Neural cell (in vitro differentiated cells): Measurements from ENCODE around the gene HP. TPM values are rescaled to one million over a fixed set of nuclear protein-coding genes. Genes with fewer than 3 reads are reported as not detected.

Experiments used
- H2AFZ ChIP-seq: fragments of 200-600, 300-800 bp; sonication (generic), shearing (Covaris generic); 2 replicates; pipeline ENCODE4 v1.6.0; 2014; ENCODE audit warnings: low read depth, mild to moderate bottlenecking, antibody characterized with exemption, low read length, moderate library complexity
- H3F3A ChIP-seq: fragments of 200-600 bp; shearing (Covaris generic); 2 replicates; pipeline ENCODE4 v1.6.1; 2016; ENCODE audit warnings: mild to moderate bottlenecking, moderate library complexity, mixed read lengths, antibody characterized with exemption, low read length; ENCODE audit not compliant: insufficient read depth, poor library complexity, severe bottlenecking
- H3K27ac ChIP-seq: fragments of 200-600, 300-800 bp; sonication (generic), shearing (Covaris generic); 2 replicates; pipeline ENCODE4 v1.5.1; 2014; ENCODE audit warnings: mild to moderate bottlenecking, low read length, moderate library complexity
- H3K27me3 ChIP-seq: fragments of 300-800, 200-600 bp; sonication (generic), shearing (Covaris generic); 2 replicates; pipeline ENCODE4 v1.6.0; 2014; ENCODE audit warnings: mild to moderate bottlenecking, low read depth, low read length, moderate library complexity; ENCODE audit not compliant: insufficient read depth
- H3K36me3 ChIP-seq: fragments of 300-800, 200-600 bp; sonication (generic), shearing (Covaris generic); 2 replicates; pipeline ENCODE4 v1.5.1; 2014; ENCODE audit warnings: mild to moderate bottlenecking, antibody characterized with exemption, low read length, moderate library complexity; ENCODE audit not compliant: insufficient read depth
- H3K4me2 ChIP-seq: fragments of 300-800, 200-600 bp; sonication (generic), shearing (Covaris generic); 2 replicates; pipeline ENCODE4 v1.6.0; 2014; ENCODE audit warnings: mild to moderate bottlenecking, low read length
- H3K4me3 ChIP-seq: fragments of 300-800, 200-600 bp; sonication (generic), shearing (Covaris generic); 2 replicates; pipeline ENCODE4 v1.5.1; 2014; ENCODE audit warnings: mild to moderate bottlenecking, low read length, moderate library complexity
- H3K79me2 ChIP-seq: fragments of 200-600 bp; shearing (Covaris generic); replicated peaks from 2 replicates; pipeline ENCODE4 v1.6.0; 2014; ENCODE audit warnings: mild to moderate bottlenecking, low read length, moderate library complexity; ENCODE audit not compliant: insufficient read depth
- H3K9ac ChIP-seq: fragments of 300-800, 200-600 bp; sonication (generic), shearing (Covaris generic); 2 replicates; pipeline ENCODE4 v1.6.1; 2016; ENCODE audit warnings: mild to moderate bottlenecking, low read length, mixed read lengths
- H3K9me2 ChIP-seq: fragments of 200-600 bp; shearing (Covaris generic); 2 replicates; pipeline ENCODE4 v1.6.1; 2016; ENCODE audit warnings: mild to moderate bottlenecking, low read length, mixed read lengths; ENCODE audit not compliant: insufficient read depth
- H3K9me3 ChIP-seq: fragments of 200-600, 300-800 bp; sonication (generic), shearing (Covaris generic); 2 replicates; pipeline ENCODE4 v1.6.1; 2016; ENCODE audit warnings: mild to moderate bottlenecking, mixed run types, low read length, moderate library complexity, mixed read lengths
- H4K20me1 ChIP-seq: fragments of 200-600 bp; shearing (Covaris generic); 2 replicates; pipeline ENCODE4 v1.6.1; 2016; ENCODE audit warnings: mild to moderate bottlenecking, mixed run types; ENCODE audit not compliant: insufficient read depth
- EP300 ChIP-seq: fragments of 450-650 bp; conservative IDR thresholded peaks from 2 replicates; pipeline ENCODE4 v1.6.1; 2014; ENCODE audit warnings: antibody characterized with exemption, mild to moderate bottlenecking, moderate library complexity; ENCODE audit not compliant: poor library complexity, severe bottlenecking
- EZH2 ChIP-seq: fragments of 200-600, 300-800 bp; shearing (Covaris generic), sonication (generic); IDR thresholded peaks from 2 replicates; pipeline ENCODE4 v1.6.1; 2014; ENCODE audit warnings: antibody characterized with exemption, low read length, borderline replicate concordance, mild to moderate bottlenecking; ENCODE audit not compliant: insufficient read depth, poor library complexity, severe bottlenecking
- MXI1 ChIP-seq: fragments of 450-650 bp; conservative IDR thresholded peaks from 2 replicates; pipeline ENCODE4 v1.6.1; 2014; ENCODE audit warnings: antibody characterized with exemption, mild to moderate bottlenecking; ENCODE audit not compliant: poor library complexity, severe bottlenecking
- POLR2AphosphoS5 ChIP-seq: IDR thresholded peaks from 2 replicates; pipeline ENCODE4 v1.6.1; 2012
- RAD21 ChIP-seq: fragments of 450-650 bp; conservative IDR thresholded peaks from 2 replicates; pipeline ENCODE4 v1.6.1; 2014; ENCODE audit warnings: antibody characterized with exemption, mild to moderate bottlenecking, moderate library complexity
- SMC3 ChIP-seq: fragments of 450-650 bp; conservative IDR thresholded peaks from 2 replicates; pipeline ENCODE4 v1.6.1; 2014; ENCODE audit warnings: antibody characterized with exemption, mild to moderate bottlenecking, moderate library complexity; ENCODE audit not compliant: poor library complexity
- TAF1 ChIP-seq: IDR thresholded peaks from 2 replicates; pipeline ENCODE4 v1.6.1; 2012; ENCODE audit warnings: low read depth
- polyA plus RNA-seq: library from polyadenylated mRNA; depleted of rRNA; stranded (reverse); fragments of >200 nt; gene quantifications from 2 replicates; pipeline ENCODE4 v1.2.3, GENCODE V29; 2014
- TF ChIP-seq, protein P1 (sequence below): IDR thresholded peaks from 2 replicates; pipeline ENCODE4 v1.6.1; 2012; ENCODE audit warnings: borderline replicate concordance
- TF ChIP-seq, protein P2 (sequence below): fragments of 450-650 bp; IDR thresholded peaks from 2 replicates; pipeline ENCODE4 v1.5.1; 2014; ENCODE audit warnings: antibody characterized with exemption, mild to moderate bottlenecking, moderate library complexity; ENCODE audit not compliant: poor library complexity, severe bottlenecking

HP gene
- polyA plus RNA-seq, 1 donor from 2014 or later: not detected

DNA sequence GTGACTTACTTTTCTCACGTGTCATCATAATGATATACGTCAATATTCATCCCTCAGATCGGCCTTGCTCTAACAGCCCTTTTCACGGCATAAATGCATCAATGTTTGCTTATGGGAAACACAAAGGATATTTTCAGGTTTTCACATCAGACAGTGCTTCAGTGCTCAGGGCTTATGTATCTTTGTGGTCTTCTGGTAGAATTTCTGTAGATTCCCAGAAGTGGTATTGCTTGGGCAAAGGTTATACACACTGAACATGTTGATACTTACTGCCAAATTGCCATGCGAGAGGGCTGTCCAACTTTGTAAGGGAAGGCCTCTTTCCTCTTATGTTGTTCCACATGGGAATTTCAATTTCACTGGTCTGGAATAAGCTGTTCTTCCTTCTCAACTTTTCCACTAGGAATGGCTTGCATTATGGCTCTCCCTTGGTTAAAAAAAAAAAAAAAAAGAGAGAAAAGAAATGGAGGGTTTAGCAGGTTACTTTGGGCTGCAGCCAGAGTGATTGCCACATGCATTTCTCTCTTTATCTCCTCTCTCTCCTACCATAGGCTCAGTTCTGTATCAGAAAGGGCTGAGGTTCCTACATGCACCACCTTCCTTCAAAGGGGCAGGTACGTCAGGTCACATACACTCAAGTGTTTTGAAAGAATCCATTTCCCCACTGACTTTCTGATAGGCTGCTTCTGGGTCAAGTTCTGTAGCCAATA, 26.5 kb upstream of the HP start:
- Histone ChIP-seq H3K27me3 (no peaks in the 10 kb centered on the region), H3K4me2 (no peak overlapping the region), H3K4me3 (no peak overlapping the region), H3K27ac (no peak overlapping the region), H4K20me1 (no peaks in the 10 kb centered on the region), H3F3A (no peaks in the 10 kb centered on the region), H3K9me3 (no peaks in the 10 kb centered on the region), H3K9ac (no peak overlapping the region), H3K9me2 (no peaks in the 10 kb centered on the region), H2AFZ (no peak overlapping the region), H3K79me2 (no peaks in the 10 kb centered on the region), H3K36me3 (no peaks in the 10 kb centered on the region)
- TF ChIP-seq, protein P1, sequence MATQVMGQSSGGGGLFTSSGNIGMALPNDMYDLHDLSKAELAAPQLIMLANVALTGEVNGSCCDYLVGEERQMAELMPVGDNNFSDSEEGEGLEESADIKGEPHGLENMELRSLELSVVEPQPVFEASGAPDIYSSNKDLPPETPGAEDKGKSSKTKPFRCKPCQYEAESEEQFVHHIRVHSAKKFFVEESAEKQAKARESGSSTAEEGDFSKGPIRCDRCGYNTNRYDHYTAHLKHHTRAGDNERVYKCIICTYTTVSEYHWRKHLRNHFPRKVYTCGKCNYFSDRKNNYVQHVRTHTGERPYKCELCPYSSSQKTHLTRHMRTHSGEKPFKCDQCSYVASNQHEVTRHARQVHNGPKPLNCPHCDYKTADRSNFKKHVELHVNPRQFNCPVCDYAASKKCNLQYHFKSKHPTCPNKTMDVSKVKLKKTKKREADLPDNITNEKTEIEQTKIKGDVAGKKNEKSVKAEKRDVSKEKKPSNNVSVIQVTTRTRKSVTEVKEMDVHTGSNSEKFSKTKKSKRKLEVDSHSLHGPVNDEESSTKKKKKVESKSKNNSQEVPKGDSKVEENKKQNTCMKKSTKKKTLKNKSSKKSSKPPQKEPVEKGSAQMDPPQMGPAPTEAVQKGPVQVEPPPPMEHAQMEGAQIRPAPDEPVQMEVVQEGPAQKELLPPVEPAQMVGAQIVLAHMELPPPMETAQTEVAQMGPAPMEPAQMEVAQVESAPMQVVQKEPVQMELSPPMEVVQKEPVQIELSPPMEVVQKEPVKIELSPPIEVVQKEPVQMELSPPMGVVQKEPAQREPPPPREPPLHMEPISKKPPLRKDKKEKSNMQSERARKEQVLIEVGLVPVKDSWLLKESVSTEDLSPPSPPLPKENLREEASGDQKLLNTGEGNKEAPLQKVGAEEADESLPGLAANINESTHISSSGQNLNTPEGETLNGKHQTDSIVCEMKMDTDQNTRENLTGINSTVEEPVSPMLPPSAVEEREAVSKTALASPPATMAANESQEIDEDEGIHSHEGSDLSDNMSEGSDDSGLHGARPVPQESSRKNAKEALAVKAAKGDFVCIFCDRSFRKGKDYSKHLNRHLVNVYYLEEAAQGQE: no peak
- no peak for TF ChIP-seq EZH2
- no peak for TF ChIP-seq TAF1
- TF ChIP-seq, protein P2, sequence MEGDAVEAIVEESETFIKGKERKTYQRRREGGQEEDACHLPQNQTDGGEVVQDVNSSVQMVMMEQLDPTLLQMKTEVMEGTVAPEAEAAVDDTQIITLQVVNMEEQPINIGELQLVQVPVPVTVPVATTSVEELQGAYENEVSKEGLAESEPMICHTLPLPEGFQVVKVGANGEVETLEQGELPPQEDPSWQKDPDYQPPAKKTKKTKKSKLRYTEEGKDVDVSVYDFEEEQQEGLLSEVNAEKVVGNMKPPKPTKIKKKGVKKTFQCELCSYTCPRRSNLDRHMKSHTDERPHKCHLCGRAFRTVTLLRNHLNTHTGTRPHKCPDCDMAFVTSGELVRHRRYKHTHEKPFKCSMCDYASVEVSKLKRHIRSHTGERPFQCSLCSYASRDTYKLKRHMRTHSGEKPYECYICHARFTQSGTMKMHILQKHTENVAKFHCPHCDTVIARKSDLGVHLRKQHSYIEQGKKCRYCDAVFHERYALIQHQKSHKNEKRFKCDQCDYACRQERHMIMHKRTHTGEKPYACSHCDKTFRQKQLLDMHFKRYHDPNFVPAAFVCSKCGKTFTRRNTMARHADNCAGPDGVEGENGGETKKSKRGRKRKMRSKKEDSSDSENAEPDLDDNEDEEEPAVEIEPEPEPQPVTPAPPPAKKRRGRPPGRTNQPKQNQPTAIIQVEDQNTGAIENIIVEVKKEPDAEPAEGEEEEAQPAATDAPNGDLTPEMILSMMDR: no peak
- TF ChIP-seq EP300: no peak
- no peak for TF ChIP-seq POLR2AphosphoS5
- no peak for TF ChIP-seq SMC3
- TF ChIP-seq MXI1: no peak
- no peak for TF ChIP-seq RAD21

DNA sequence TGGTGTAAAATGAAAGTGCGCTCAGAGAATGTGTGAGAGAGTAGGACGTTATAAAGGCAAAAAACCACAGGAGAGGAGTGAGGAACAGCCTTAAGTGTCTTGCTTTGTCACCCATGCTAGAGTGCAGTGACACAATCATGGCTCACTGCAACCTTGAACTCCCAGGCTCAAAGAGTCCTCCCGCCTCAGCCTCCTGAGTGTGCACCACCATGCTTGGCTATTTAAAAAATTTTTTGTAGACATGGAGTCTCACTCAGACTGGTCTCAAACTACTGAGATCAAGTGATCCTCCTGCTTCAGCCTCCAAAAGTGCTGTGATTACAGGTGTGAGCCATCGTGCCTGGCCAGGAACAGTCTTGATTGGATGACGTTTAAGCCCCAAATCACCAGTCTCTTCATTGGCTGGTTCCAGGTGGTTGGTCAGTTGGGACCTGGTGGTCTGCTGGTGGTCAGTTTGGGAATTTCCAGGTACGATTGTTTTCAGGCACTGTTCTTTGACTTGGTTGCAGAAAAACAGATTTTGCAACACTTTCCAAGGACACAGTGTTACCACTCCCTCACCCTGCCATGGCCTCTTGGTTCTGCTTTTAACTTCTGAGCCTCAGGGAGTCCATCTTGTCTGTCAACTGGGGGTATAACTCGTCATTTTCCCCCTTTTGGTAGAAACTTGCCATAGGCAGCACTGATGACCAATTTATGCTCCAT, 24.6 kb upstream of the HP start:
- Histone ChIP-seq H3F3A (no peaks in the 10 kb centered on the region), H3K9me2 (no peaks in the 10 kb centered on the region), H3K36me3 (no peaks in the 10 kb centered on the region), H3K4me3 (no peak overlapping the region), H2AFZ (no peak overlapping the region), H3K27me3 (no peaks in the 10 kb centered on the region), H3K9me3 (no peaks in the 10 kb centered on the region), H4K20me1 (no peaks in the 10 kb centered on the region), H3K4me2 (no peak overlapping the region), H3K27ac (no peak overlapping the region), H3K79me2 (no peaks in the 10 kb centered on the region), H3K9ac (no peak overlapping the region)
- TF ChIP-seq, protein P1: no peak
- TF ChIP-seq SMC3 (no peak), EZH2 (no peak), EP300 (no peak), RAD21 (no peak), MXI1 (no peak), POLR2AphosphoS5 (no peak), TAF1 (no peak)
- TF ChIP-seq, protein P2: no peak
